Vagina (tissue), 2 donors: ENCODE data around the gene ACOT9. TPM values are rescaled to one million over a fixed set of nuclear protein-coding genes. Genes with fewer than 3 reads are reported as not detected.
"Not testable (repeated sequence)": the region's sequence is repeated elsewhere in the genome, so short reads cannot be mapped to it uniquely, and the experiment has no call there.

ENCODE experiments used
- DNase-seq, 2 donors: peaks; one replicate each; pipeline ENCODE4 v3.0.0-alpha.2; 2017; ENCODE audit errors: extremely low spot score in 2 of 2
- H3K27ac ChIP-seq: fragments of 200-600 bp; sonication (generic); one replicate; pipeline ENCODE4 v1.5.1; 2019
- H3K27me3 ChIP-seq: fragments of 200-600 bp; sonication (generic); one replicate; pipeline ENCODE4 v1.5.1; 2019
- H3K36me3 ChIP-seq, 2 donors: fragments of 200-600 bp; sonication (generic); one replicate each; pipeline ENCODE4 v1.5.1; 2017 to 2019
- H3K4me1 ChIP-seq: fragments of 200-600 bp; sonication (generic); one replicate; pipeline ENCODE4 v1.5.1; 2019
- H3K4me3 ChIP-seq, 2 donors: fragments of 200-600 bp; sonication (generic); 1 replicate in 1 of 2; 2 replicates in 1 of 2; pipeline ENCODE4 v1.5.1; 2016 to 2019
- H3K9me3 ChIP-seq: fragments of 200-600 bp; sonication (generic); one replicate; pipeline ENCODE4 v1.5.1; 2019
- CTCF ChIP-seq, 3 experiments: fragments of 450-650 bp in 2 of 3; fragments of 200-600 bp in 1 of 3; sonication (generic) in 1 of 3; IDR thresholded peaks; one replicate each; pipeline ENCODE4 v1.5.1; 2017 to 2019; ENCODE audit warnings: antibody characterized with exemption in 3 of 3, mild to moderate bottlenecking in 2 of 3, moderate library complexity in 2 of 3
- POLR2A ChIP-seq, 2 donors: fragments of 450-650 bp; IDR thresholded peaks; one replicate each; pipeline ENCODE4 v1.6.1; 2017; ENCODE audit warnings: antibody characterized with exemption in 2 of 2, mild to moderate bottlenecking in 2 of 2, moderate library complexity in 2 of 2
- POLR2AphosphoS5 ChIP-seq, 2 donors: sonication (generic); formaldehyde crosslinking; IDR thresholded peaks; one replicate each; pipeline ENCODE4 v1.9.0; 2017; ENCODE audit warnings: antibody characterized with exemption in 2 of 2, mild to moderate bottlenecking in 2 of 2, low read depth in 1 of 2; ENCODE audit not compliant: insufficient read depth in 1 of 2
- intact Hi-C: fragments of 100-400 bp; cut with DNase I; formaldehyde crosslinking; loops from one replicate; pipeline ENCODE4 v1.15.1; 2023
- total RNA-seq: library from RNA; depleted of rRNA; stranded (reverse); fragments of >200 nt; gene quantifications from one replicate; pipeline ENCODE4 v1.2.3, GENCODE V29; 2016

The ACOT9 gene
- total RNA-seq, 1 donor from 2014 or later = 39.0 TPM

- H3K27ac ChIP-seq = no peak overlapping the region
- intact Hi-C loops = no loop called here
- H3K4me3 ChIP-seq = no peak overlapping the region
- no peaks in the 10 kb centered on the region for H3K9me3 ChIP-seq
- DNase-seq = no peak
- H3K36me3 ChIP-seq = no peaks in the 10 kb centered on the region
- no peaks in the 10 kb centered on the region for H3K27me3 ChIP-seq
- H3K4me1 ChIP-seq = no peaks in the 10 kb centered on the region
- TF ChIP-seq POLR2A (IDR thresholded peaks at IDR 0.05) (no peak), POLR2AphosphoS5 (IDR thresholded peaks at IDR 0.05; ENCODE audit: insufficient read depth in 1 of 2, low read depth in 1 of 2) (no peak), CTCF (IDR thresholded peaks at IDR 0.05) (no peak)
These were observed 11.6 kb upstream of the ACOT9 start for GRCh38 chrX:23754664-23755063.

GRCh38 chrX:23752740-23753415 is 9.8 kb upstream of the ACOT9 start:
- no peak for DNase-seq
- intact Hi-C loops = no loop called here
- Histone ChIP-seq H3K4me3 (no peak overlapping the region), H3K27me3 (no peaks in the 10 kb centered on the region), H3K36me3 (no peaks in the 10 kb centered on the region), H3K9me3 (no peaks in the 10 kb centered on the region), H3K27ac (no peak overlapping the region), H3K4me1 (no peaks in the 10 kb centered on the region)
- no peak for TF ChIP-seq POLR2AphosphoS5 (IDR thresholded peaks at IDR 0.05; ENCODE audit: insufficient read depth in 1 of 2, low read depth in 1 of 2)
- TF ChIP-seq POLR2A (IDR thresholded peaks at IDR 0.05) = no peak
- TF ChIP-seq CTCF (IDR thresholded peaks at IDR 0.05) = no peak

- Histone ChIP-seq H3K4me3 (no peak overlapping the region), H3K27me3 (no peaks in the 10 kb centered on the region), H3K36me3 (no peaks in the 10 kb centered on the region), H3K9me3 (no peaks in the 10 kb centered on the region), H3K4me1 (no peaks in the 10 kb centered on the region), H3K27ac (no peak overlapping the region)
- intact Hi-C loops = no loop called here
- no peak for DNase-seq
- no peak for TF ChIP-seq CTCF (IDR thresholded peaks at IDR 0.05)
- TF ChIP-seq POLR2AphosphoS5 (IDR thresholded peaks at IDR 0.05; ENCODE audit: insufficient read depth in 1 of 2, low read depth in 1 of 2) = no peak
- TF ChIP-seq POLR2A (IDR thresholded peaks at IDR 0.05) = no peak
These were observed 6.5 kb upstream of the ACOT9 start for GRCh38 chrX:23749576-23749975.

GRCh38 chrX:23749129-23749528 is 6.1 kb upstream of the ACOT9 start:
- no peak overlapping the region for H3K27ac ChIP-seq
- TF ChIP-seq POLR2AphosphoS5 (IDR thresholded peaks at IDR 0.05; ENCODE audit: insufficient read depth in 1 of 2, low read depth in 1 of 2) (no peak), CTCF (IDR thresholded peaks at IDR 0.05) (no peak), POLR2A (IDR thresholded peaks at IDR 0.05) (no peak)
- H3K36me3 ChIP-seq = no peaks in the 10 kb centered on the region
- no peaks in the 10 kb centered on the region for H3K27me3 ChIP-seq
- no peaks in the 10 kb centered on the region for H3K4me1 ChIP-seq
- no peaks in the 10 kb centered on the region for H3K9me3 ChIP-seq
- intact Hi-C loops = no loop called here
- H3K4me3 ChIP-seq = no peak overlapping the region
- no peak for DNase-seq

GRCh38 chrX:23745786-23746185 is 2.7 kb upstream of the ACOT9 start:
- Histone ChIP-seq H3K36me3 (no peaks in the 10 kb centered on the region), H3K27me3 (no peaks in the 10 kb centered on the region), H3K9me3 (no peaks in the 10 kb centered on the region), H3K4me1 (peaks cover 6% of the 10 kb centered on the region), H3K27ac (no peak overlapping the region), H3K4me3 (no peak overlapping the region)
- TF ChIP-seq POLR2AphosphoS5 (IDR thresholded peaks at IDR 0.05; ENCODE audit: insufficient read depth in 1 of 2, low read depth in 1 of 2) (no peak), CTCF (IDR thresholded peaks at IDR 0.05) (no peak), POLR2A (IDR thresholded peaks at IDR 0.05) (no peak)
- intact Hi-C loops = no loop called here
- DNase-seq = no peak

- intact Hi-C loops, H3K27me3 ChIP-seq, H3K4me1 ChIP-seq, DNase-seq, H3K9me3 ChIP-seq, H3K36me3 ChIP-seq: not testable (repeated sequence)
- peak overlapping the region; percentile 78 for H3K27ac ChIP-seq
- peak overlapping the region; percentile 23 to 57 for H3K4me3 ChIP-seq
These were observed 521 bp upstream of the ACOT9 start for GRCh38 chrX:23743623-23743971.
